Measurements from ENCODE around the gene NECAB3. TPM values are rescaled to one million over a fixed set of nuclear protein-coding genes. Genes with fewer than 3 reads are reported as not detected.

NECAB3 gene
- total and polyA plus RNA-seq, 2 donors (not counting 3 experiments of a cell fraction or from before 2014, with no cell fraction given): 18.1 to 22.4 TPM

DNA sequence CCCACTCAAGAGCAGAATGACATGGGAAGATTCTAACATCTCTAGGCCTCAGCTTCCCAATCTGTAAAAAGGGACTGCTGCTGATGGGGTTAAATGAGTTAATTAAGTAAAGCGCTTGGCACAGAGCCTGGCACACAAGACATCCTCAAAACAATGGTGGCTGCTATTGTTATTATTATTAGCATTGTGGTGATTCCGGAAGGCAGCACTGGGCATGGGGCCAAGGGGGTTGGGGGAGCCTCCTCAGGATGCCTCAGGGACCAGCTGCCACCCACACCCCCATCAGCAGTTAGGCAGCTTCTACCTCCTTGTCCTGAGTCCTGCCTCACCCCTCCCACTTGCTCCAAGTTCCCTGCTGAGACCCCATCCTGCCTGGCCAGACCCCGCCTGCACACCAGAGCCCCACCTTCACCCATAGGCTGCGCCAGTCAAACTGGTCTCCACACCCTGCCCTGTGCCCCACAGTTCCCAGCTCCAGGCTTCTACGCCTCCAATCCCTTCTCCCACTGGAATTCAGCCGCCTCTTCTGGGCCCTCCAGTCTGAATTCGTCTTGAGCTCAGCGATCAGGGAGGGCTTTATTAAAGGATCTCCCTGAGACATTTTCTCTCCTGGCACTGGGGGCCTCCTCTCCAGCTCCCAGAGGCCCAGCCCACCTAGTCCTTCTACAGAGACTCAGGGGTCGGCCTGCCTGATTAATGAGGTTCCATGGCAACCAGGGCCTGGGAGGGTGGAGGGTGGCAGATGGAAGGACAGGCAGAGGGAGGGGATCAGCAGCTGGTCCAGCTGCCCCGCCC, 10.5 kb upstream of the NECAB3 start:
- TF ChIP-seq GATA2 (IDR thresholded peaks at IDR 0.05; ENCODE audit: insufficient read depth, insufficient read length, low read depth, low read length) (no peak), MAX (IDR thresholded peaks at IDR 0.05; ENCODE audit: insufficient read depth, insufficient read length) (no peak), CTCF (IDR thresholded peaks at IDR 0.05; ENCODE audit: extremely low read depth in 1 of 2, insufficient read depth in 1 of 2, low read depth in 1 of 2, low read length in 2 of 2) (no peak), JUN (IDR thresholded peaks at IDR 0.05; ENCODE audit: borderline replicate concordance, insufficient read depth, insufficient read length, low read depth) (no peak), FOS (IDR thresholded peaks at IDR 0.05; ENCODE audit: borderline replicate concordance, insufficient read depth, low read length) (no peak), MYC (IDR thresholded peaks at IDR 0.05; ENCODE audit: low read depth, low read length) (no peak), POLR2AphosphoS5 (IDR thresholded peaks at IDR 0.05; ENCODE audit: insufficient read depth, low read depth, low read length) (no peak), POLR2A (IDR thresholded peaks at IDR 0.05; ENCODE audit: low read depth, low read length) (peak; percentile 12)
- H2AFZ ChIP-seq (ENCODE audit: low read depth, low read length): no peak overlapping the region

More for the DNA sequence above, 10.5 kb upstream of the NECAB3 start:
- dilution Hi-C loops (cut with MboI; ENCODE audit: extremely low pct_ligation_motif_present, low sequenced_read_pairs): no loop called here
- H3K36me3 ChIP-seq (ENCODE audit: control insufficient read depth in 2 of 2, extremely low read depth in 1 of 2, insufficient read depth in 2 of 2, low read length in 2 of 2): no peaks in the 10 kb centered on the region
- CTCF ChIA-PET: interaction anchor here (1.0 to 1.7 kb wide), 5 partner anchors 9 to 103 kb away, joined by 3 to 13 read pairs (median 4); partner anchors contain the start of genes ACTL10 and PXMP4
- H3K79me2 ChIP-seq (ENCODE audit: control insufficient read depth, insufficient read depth, low read length): peaks cover 26% of the 10 kb centered on the region
- H3K27me3 ChIP-seq (ENCODE audit: control insufficient read depth in 2 of 2, insufficient read depth in 2 of 2, low read length in 2 of 2): no peaks in the 10 kb centered on the region
- H3K4me3 ChIP-seq (replicated peaks in 1 of 3; ENCODE audit: insufficient read depth in 1 of 3, low read depth in 1 of 3, low read length in 3 of 3): peak overlapping the region in 1 of 3 experiments; percentile 50
- H3K9me3 ChIP-seq (replicated peaks; ENCODE audit: control insufficient read depth, insufficient read depth, low read length): no peaks in the 10 kb centered on the region
- H3K27ac ChIP-seq (ENCODE audit: insufficient read depth, low read depth, low read length): no peak overlapping the region
- DNase-seq (ENCODE audit: low read depth, low spot score) (peak; percentile 49), FAIRE-seq (peak; percentile 82)
- H3K4me2 ChIP-seq (ENCODE audit: insufficient read depth, low read length): peak overlapping the region; percentile 70
- peaks cover 32% of the 10 kb centered on the region for H3K4me1 ChIP-seq (ENCODE audit: control insufficient read depth, extremely low read depth, insufficient read depth, low read length)
- H3K9ac ChIP-seq (replicated peaks; ENCODE audit: extremely low read depth, insufficient read depth, low read length): peak overlapping the region; percentile 68
- no peaks in the 10 kb centered on the region for H4K20me1 ChIP-seq (replicated peaks; ENCODE audit: control insufficient read depth, extremely low read depth, insufficient read depth, low read length)
- intact Hi-C loops (cut with micrococcal nuclease): loop anchor here (1.0 to 5.0 kb wide), 2 partner anchors 10 to 48 kb away; partner anchors contain the start of genes NECAB3 and ZNF341
- H3K9me1 ChIP-seq (replicated peaks; ENCODE audit: control insufficient read depth, extremely low read depth, insufficient read depth, low read length): no peaks in the 10 kb centered on the region
- no TSS peak for BruUV-seq (replicated peaks)
- POLR2A ChIA-PET: interaction anchor here (0.6 kb wide), 1 partner anchor 135 kb away, joined by 3 read pairs; no protein-coding TSS in a partner anchor

Measured in endothelial cell of umbilical vein (primary cell).